PFSK-1 (cell line): ENCODE measurements around the gene IMP4.

ENCODE experiments used
- FOXP2 ChIP-seq: optimal IDR thresholded peaks from 2 replicates; pipeline ENCODE3; 2011; ENCODE audit warnings: borderline replicate concordance, control low read depth, inconsistent platforms; ENCODE audit not compliant: insufficient read depth; ENCODE audit errors: extremely low read length, extremely low read depth
- POLR2AphosphoS5 ChIP-seq: IDR thresholded peaks from 2 replicates; pipeline ENCODE4 v1.6.1; 2012; ENCODE audit warnings: low read depth, mild to moderate bottlenecking, control low read depth, low read length, moderate library complexity
- REST ChIP-seq, 2 experiments: IDR thresholded peaks; 2 replicates each; pipeline versions ENCODE4 v1.6.1 to v1.8.0; 2011 to 2012; ENCODE audit warnings: low read depth in 2 of 2, low read length in 2 of 2, control low read depth in 1 of 2, inconsistent platforms in 1 of 2, mild to moderate bottlenecking in 1 of 2, moderate library complexity in 1 of 2; ENCODE audit not compliant: insufficient read depth in 1 of 2

GRCh38 chr2:130318906-130319305 is 23.8 kb upstream of the IMP4 start:
- TF ChIP-seq POLR2AphosphoS5, result no peak
- TF ChIP-seq FOXP2, result no peak
- no peak for TF ChIP-seq REST (IDR thresholded peaks at IDR 0.05; ENCODE audit: insufficient read depth in 1 of 2, low read depth in 2 of 2, low read length in 2 of 2)
